Neuronal stem cell (in vitro differentiated cells): ENCODE data around the gene FAHD2A.
"Not testable (repeated sequence)": the region's sequence is repeated elsewhere in the genome, so short reads cannot be mapped to it uniquely, and the experiment has no call there.

Experiments used
- DNase-seq: peaks from one replicate; pipeline ENCODE4 v3.0.0-alpha.2; 2013; ENCODE audit warnings: low spot score
- H2AFZ ChIP-seq: one replicate; pipeline ENCODE4 v1.6.1; 2013; ENCODE audit warnings: mild to moderate bottlenecking, low read length, inconsistent platforms
- H2AK5ac ChIP-seq: 2 replicates; pipeline ENCODE4 v1.6.1; 2013; ENCODE audit warnings: low read depth, mild to moderate bottlenecking, inconsistent platforms, low read length, moderate library complexity, mixed read lengths
- H2BK120ac ChIP-seq: 2 replicates; pipeline ENCODE4 v1.6.1; 2013; ENCODE audit warnings: low read depth, mild to moderate bottlenecking, inconsistent platforms, low read length, moderate library complexity, mixed read lengths
- H2BK12ac ChIP-seq: one replicate; pipeline ENCODE4 v1.6.1; 2013; ENCODE audit warnings: low read length, inconsistent platforms
- H2BK15ac ChIP-seq: 2 replicates; pipeline ENCODE4 v1.6.1; 2013; ENCODE audit warnings: mild to moderate bottlenecking, low read length, inconsistent platforms, mixed read lengths
- H2BK5ac ChIP-seq: one replicate; pipeline ENCODE4 v1.6.1; 2013; ENCODE audit warnings: inconsistent platforms, mild to moderate bottlenecking, low read length, moderate library complexity
- H3K14ac ChIP-seq: one replicate; pipeline ENCODE4 v1.6.1; 2013; ENCODE audit warnings: low read length, inconsistent platforms
- H3K18ac ChIP-seq: 2 replicates; pipeline ENCODE4 v1.6.1; 2013; ENCODE audit warnings: low read length, inconsistent platforms
- H3K23ac ChIP-seq: 2 replicates; pipeline ENCODE4 v1.6.1; 2013; ENCODE audit warnings: low read depth, mild to moderate bottlenecking, mixed read lengths, low read length, inconsistent platforms; ENCODE audit not compliant: poor library complexity
- H3K27ac ChIP-seq: replicated peaks from 3 replicates; pipeline ENCODE4 v1.5.1; 2013; ENCODE audit warnings: low read length, inconsistent platforms
- H3K27me3 ChIP-seq, 3 experiments: 2 replicates each; pipeline ENCODE4 v1.6.1; 2013; ENCODE audit warnings: low read length in 3 of 3, mild to moderate bottlenecking in 2 of 3, inconsistent platforms in 1 of 3, low read depth in 1 of 3, mixed read lengths in 1 of 3, moderate library complexity in 1 of 3; ENCODE audit not compliant: control insufficient read depth in 3 of 3, insufficient read depth in 3 of 3
- H3K36me3 ChIP-seq, 2 donors: replicated peaks in 1 of 2; 2 replicates each; pipeline ENCODE4 v1.6.1; 2013; ENCODE audit warnings: low read length in 2 of 2; ENCODE audit not compliant: control insufficient read depth in 2 of 2, insufficient read depth in 2 of 2
- H3K4ac ChIP-seq: 2 replicates; pipeline ENCODE4 v1.6.1; 2013; ENCODE audit warnings: inconsistent platforms, mild to moderate bottlenecking, low read length, moderate library complexity
- H3K4me1 ChIP-seq, 2 donors: 1 replicate in 1 of 2; 2 replicates in 1 of 2; pipeline ENCODE4 v1.6.1; 2013; ENCODE audit warnings: low read length in 2 of 2, low read depth in 1 of 2; ENCODE audit not compliant: control insufficient read depth in 2 of 2, insufficient read depth in 1 of 2
- H3K4me2 ChIP-seq: one replicate; pipeline ENCODE4 v1.6.1; 2013; ENCODE audit warnings: mild to moderate bottlenecking, low read length, inconsistent platforms; ENCODE audit not compliant: insufficient read depth, poor library complexity, severe bottlenecking
- H3K4me3 ChIP-seq, 2 donors: 2 replicates each; pipeline ENCODE4 v1.5.1; 2013; ENCODE audit warnings: low read length in 2 of 2, mild to moderate bottlenecking in 2 of 2, inconsistent platforms in 1 of 2, moderate library complexity in 1 of 2
- H3K79me1 ChIP-seq: one replicate; pipeline ENCODE4 v1.6.1; 2013; ENCODE audit warnings: low read depth, mild to moderate bottlenecking, inconsistent platforms, low read length, moderate library complexity
- H3K9ac ChIP-seq: one replicate; pipeline ENCODE4 v1.6.1; 2013; ENCODE audit warnings: mild to moderate bottlenecking, low read depth, low read length, inconsistent platforms; ENCODE audit not compliant: poor library complexity
- H3K9me3 ChIP-seq, 2 donors: replicated peaks in 1 of 2; 2 replicates each; pipeline versions ENCODE3 to v1.6.1; 2013; ENCODE audit warnings: low read length in 2 of 2, mild to moderate bottlenecking in 2 of 2, inconsistent platforms in 1 of 2, low read depth in 1 of 2, mixed read lengths in 1 of 2, moderate library complexity in 1 of 2; ENCODE audit not compliant: control insufficient read depth in 2 of 2, insufficient read depth in 1 of 2
- H4K8ac ChIP-seq: one replicate; pipeline ENCODE4 v1.6.1; 2013; ENCODE audit warnings: low read depth, mild to moderate bottlenecking, inconsistent platforms, low read length, moderate library complexity
- H4K91ac ChIP-seq: one replicate; pipeline ENCODE4 v1.6.1; 2013; ENCODE audit warnings: low read length, low read depth, mild to moderate bottlenecking, inconsistent platforms; ENCODE audit not compliant: poor library complexity
- WGBS, 2 donors: extraction: QIAGEN DNeasy Blood & Tissue Kit; methylation state at CpG; one replicate each; pipeline ENCODE4 v1.1.7; 2013; ENCODE audit warnings: missing lambda C conversion rate in 2 of 2, mixed read lengths in 1 of 2; ENCODE audit not compliant: insufficient read length in 2 of 2, insufficient replicate concordance in 1 of 2; ENCODE audit errors: extremely low coverage in 2 of 2; 5-methylcytosine and 5-hydroxymethylcytosine counted together

The FAHD2A gene

DNA sequence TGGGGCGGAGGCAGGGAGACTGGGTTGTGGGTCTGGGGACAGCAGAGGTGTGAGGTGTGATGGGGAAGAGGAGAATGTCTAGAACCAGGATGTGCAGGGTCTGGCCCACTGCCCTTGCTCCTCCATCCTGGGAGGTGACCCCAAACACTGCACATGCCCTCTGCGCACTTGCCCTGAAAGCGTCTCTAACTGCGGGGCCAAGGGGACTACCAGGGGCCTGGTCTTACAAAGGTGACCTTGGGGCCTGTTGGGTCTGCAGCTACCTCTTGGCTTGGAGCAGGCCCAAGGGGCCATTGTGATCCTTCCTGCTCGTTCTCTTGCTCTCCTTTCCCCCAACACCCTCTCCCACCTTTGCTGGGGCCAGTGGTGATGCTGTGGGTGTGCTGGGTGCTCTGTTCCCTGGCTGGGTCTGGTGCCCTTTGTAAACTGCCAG is 48.0 kb upstream of the FAHD2A start:
- no peak overlapping the region for H2AK5ac ChIP-seq
- H2BK120ac ChIP-seq, result no peak overlapping the region
- no peak for DNase-seq
- H4K8ac ChIP-seq, result no peak overlapping the region
- no peak overlapping the region for H4K91ac ChIP-seq
- H3K27me3 ChIP-seq, result peaks cover 0 to 11% (median 0%) of the 10 kb centered on the region in 3 experiments
- no CpG with 5 or more reads among the region's 5 CpGs for WGBS, 2 donors
- no peak overlapping the region for H2BK15ac ChIP-seq
- no peak overlapping the region for H3K18ac ChIP-seq
- H3K4me3 ChIP-seq, result no peak overlapping the region
- no peaks in the 10 kb centered on the region for H3K4me1 ChIP-seq
- peaks cover 0 to 6% of the 10 kb centered on the region in 2 donors for H3K9me3 ChIP-seq
- H2AFZ ChIP-seq, result no peak overlapping the region
- no peak overlapping the region for H2BK12ac ChIP-seq
- H3K23ac ChIP-seq, result no peak overlapping the region
- no peak overlapping the region for H3K9ac ChIP-seq
- peak overlapping the region; percentile 47 for H3K14ac ChIP-seq
- H3K4me2 ChIP-seq, result no peak overlapping the region
- no peaks in the 10 kb centered on the region for H3K79me1 ChIP-seq
- H2BK5ac ChIP-seq, result no peak overlapping the region
- no peak overlapping the region for H3K4ac ChIP-seq
- H3K36me3 ChIP-seq, result no peaks in the 10 kb centered on the region
- H3K27ac ChIP-seq, result no peak overlapping the region

- H3K36me3 ChIP-seq, result no peaks in the 10 kb centered on the region
- no peak for DNase-seq
- no peak overlapping the region for H2BK120ac ChIP-seq
- H3K9ac ChIP-seq, result no peak overlapping the region
- no peak overlapping the region for H2AFZ ChIP-seq
- no peak overlapping the region for H3K14ac ChIP-seq
- H3K79me1 ChIP-seq, result no peaks in the 10 kb centered on the region
- H2AK5ac ChIP-seq, result no peak overlapping the region
- H3K9me3 ChIP-seq, result peaks cover 0 to 6% of the 10 kb centered on the region in 2 donors
- no peak overlapping the region for H3K4ac ChIP-seq
- no peak overlapping the region for H2BK15ac ChIP-seq
- H3K27me3 ChIP-seq, result peaks cover 0 to 6% (median 0%) of the 10 kb centered on the region in 3 experiments
- H2BK12ac ChIP-seq, result no peak overlapping the region
- H3K4me1 ChIP-seq, result no peaks in the 10 kb centered on the region
- H3K18ac ChIP-seq, result no peak overlapping the region
- H4K8ac ChIP-seq, result no peak overlapping the region
- H3K23ac ChIP-seq, result peak overlapping the region; percentile 63
- WGBS, 2 donors, result no CpG with 5 or more reads among the region's 8 CpGs
- no peak overlapping the region for H3K27ac ChIP-seq
- H2BK5ac ChIP-seq, result no peak overlapping the region
- H4K91ac ChIP-seq, result no peak overlapping the region
- no peak overlapping the region for H3K4me2 ChIP-seq
- H3K4me3 ChIP-seq, result no peak overlapping the region
Observed at GRCh38 chr2:95354925-95355324, 47.6 kb upstream of the FAHD2A start.

DNA sequence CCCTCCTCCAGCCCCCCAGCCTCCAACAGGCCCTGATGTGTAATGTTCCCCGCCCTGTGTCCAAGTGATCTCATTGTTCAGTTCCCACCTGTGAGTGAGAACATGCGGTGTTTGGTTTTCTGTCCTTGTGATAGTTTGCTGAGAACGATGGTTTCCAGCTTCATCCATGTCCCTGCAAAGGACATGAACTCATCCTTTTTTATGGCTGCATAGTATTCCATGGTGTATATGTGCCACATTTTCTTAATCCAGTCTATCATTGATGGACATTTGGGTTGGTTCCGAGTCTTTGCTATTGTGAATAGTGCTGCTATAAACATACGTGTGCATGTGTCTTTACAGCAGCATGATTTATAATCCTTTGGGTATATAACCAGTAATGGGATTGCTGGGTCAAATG is 47.0 kb upstream of the FAHD2A start:
- H2BK15ac ChIP-seq, H3K9ac ChIP-seq, H3K4ac ChIP-seq, H3K9me3 ChIP-seq, H3K27ac ChIP-seq, H3K27me3 ChIP-seq, H4K91ac ChIP-seq, H4K8ac ChIP-seq, H3K4me3 ChIP-seq, H3K36me3 ChIP-seq, H2BK5ac ChIP-seq, H3K14ac ChIP-seq, H3K18ac ChIP-seq, H3K23ac ChIP-seq, H2BK12ac ChIP-seq, H3K4me2 ChIP-seq, H3K4me1 ChIP-seq, DNase-seq, H2AK5ac ChIP-seq, H3K79me1 ChIP-seq, H2AFZ ChIP-seq, H2BK120ac ChIP-seq: not testable (repeated sequence)
- no CpG with 5 or more reads among the region's 5 CpGs for WGBS, 2 donors

DNA sequence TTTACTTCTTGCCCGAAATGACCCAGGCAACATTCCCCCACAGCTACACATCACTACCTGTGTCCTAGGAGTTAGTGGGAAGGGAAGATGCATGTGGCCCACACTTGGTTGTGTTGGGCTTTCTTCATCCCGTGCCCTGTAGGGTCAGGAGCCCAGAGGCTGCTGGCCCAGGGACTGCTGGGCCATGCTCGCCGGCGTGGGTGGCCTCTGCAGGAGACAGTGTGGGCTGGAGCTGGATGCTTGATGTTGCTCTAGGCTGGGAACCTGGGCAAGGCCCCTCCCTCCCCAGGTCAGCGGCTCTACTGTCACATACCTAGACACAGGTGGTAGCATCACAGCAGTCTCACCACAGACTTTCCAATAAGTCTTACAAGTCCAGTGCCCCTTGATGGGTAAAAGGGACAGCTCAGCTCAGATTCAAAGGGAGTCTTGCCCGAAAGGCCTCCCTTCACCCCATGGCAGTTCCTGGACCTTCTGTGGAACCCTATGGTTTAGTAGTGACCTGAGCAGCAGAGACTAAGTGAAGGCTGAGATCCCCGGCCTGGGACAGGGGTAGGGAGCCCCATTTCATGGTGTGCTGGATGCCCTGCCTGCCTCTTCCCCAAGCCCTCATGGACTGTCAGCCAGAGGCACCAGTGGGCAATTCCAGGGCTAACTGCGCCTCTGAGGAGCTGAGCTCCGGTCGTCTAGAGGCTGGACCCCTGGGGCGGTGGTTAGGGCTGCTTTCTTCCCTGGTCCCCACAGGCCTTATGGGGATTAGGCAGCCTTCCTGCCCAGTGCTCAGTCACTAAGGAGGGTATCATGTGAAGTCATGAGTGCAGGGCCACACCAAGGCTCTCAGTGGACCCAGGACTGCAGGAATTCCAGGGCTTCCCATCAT is 45.4 kb upstream of the FAHD2A start:
- Histone ChIP-seq H3K9ac (peak overlapping the region; percentile 36), H2BK120ac (no peak overlapping the region), H2BK5ac (no peak overlapping the region), H3K23ac (no peak overlapping the region), H3K79me1 (no peaks in the 10 kb centered on the region), H3K14ac (no peak overlapping the region), H3K4me2 (no peak overlapping the region), H4K91ac (no peak overlapping the region), H3K36me3 (no peaks in the 10 kb centered on the region), H3K18ac (peak overlapping the region; percentile 65), H2BK15ac (peak overlapping the region; percentile 46), H2AK5ac (peak overlapping the region; percentile 73), H3K27ac (no peak overlapping the region), H3K4ac (no peak overlapping the region), H2BK12ac (no peak overlapping the region), H3K4me1 (no peaks in the 10 kb centered on the region), H3K27me3 (no peaks in the 10 kb centered on the region), H3K4me3 (no peak overlapping the region), H3K9me3 (peaks cover 0 to 6% of the 10 kb centered on the region in 2 donors), H2AFZ (no peak overlapping the region), H4K8ac (no peak overlapping the region)
- DNase-seq, result no peak
- WGBS, 2 donors, result no CpG with 5 or more reads among the region's 12 CpGs
